Activated CD8-positive, alpha-beta T cell treated with anti-CD3 and anti-CD28 coated beads for 36 hours (primary cell): ENCODE measurements around the gene AFF1. TPM values are rescaled to one million over a fixed set of nuclear protein-coding genes. Genes with fewer than 3 reads are reported as not detected.
A peak's percentile ranks its signal among the peaks of the same experiment; 100 is the strongest.

Experiments
- ATAC-seq: fragments of 200-7000 bp; cut with Tn5 transposase; one replicate; pipeline ENCODE4 v1.10.0; 2021; ENCODE audit warnings: mild to moderate bottlenecking, moderate library complexity
- CTCF ChIA-PET: fragments of 350-600 bp; sonication (Branson Sonifier 250); formaldehyde crosslinking; loops from one replicate; lab custom pipeline; 2021; ENCODE audit warnings: antibody characterized with exemption; lab: Charles Lee
- POLR2A ChIA-PET: fragments of 350-600 bp; sonication (Branson Sonifier 250); formaldehyde crosslinking; loops from one replicate; lab custom pipeline; 2021; ENCODE audit warnings: antibody characterized with exemption; lab: Charles Lee
- DNase-seq: peaks from one replicate; pipeline ENCODE4 v3.0.0-alpha.2; 2020
- H3K27ac Mint-ChIP-seq: one replicate; pipeline ENCODE4 v1.8.0; 2021; ENCODE audit warnings: mild to moderate bottlenecking, mixed read lengths
- H3K27me3 Mint-ChIP-seq: one replicate; pipeline ENCODE4 v1.8.0; 2021; ENCODE audit warnings: mixed read lengths
- H3K36me3 Mint-ChIP-seq: one replicate; pipeline ENCODE4 v1.8.0; 2021; ENCODE audit warnings: low read depth, mixed read lengths
- H3K4me1 Mint-ChIP-seq: one replicate; pipeline ENCODE4 v1.8.0; 2021; ENCODE audit warnings: low read depth, mixed read lengths
- H3K4me3 Mint-ChIP-seq: one replicate; pipeline ENCODE4 v1.8.0; 2021; ENCODE audit warnings: mild to moderate bottlenecking, moderate library complexity, mixed read lengths
- H3K9me3 Mint-ChIP-seq: one replicate; pipeline ENCODE4 v1.8.0; 2021; ENCODE audit warnings: mixed read lengths
- CTCF ChIP-seq: fragments of 200-600 bp; IDR thresholded peaks from one replicate; pipeline ENCODE4 v1.8.0; 2022; ENCODE audit warnings: antibody characterized with exemption, mild to moderate bottlenecking
- intact Hi-C: fragments of 100-400 bp; cut with micrococcal nuclease; formaldehyde crosslinking; loops from one replicate; pipeline ENCODE4 v1.10.0; 2022
- total RNA-seq, 2 experiments: library from RNA; stranded (reverse); gene quantifications; one replicate each; pipeline ENCODE4 v1.2.3, GENCODE V29; 2021

AFF1 gene
- total RNA-seq, 2 experiments from 2014 or later: 40.3 to 45.4 TPM

- Mint-ChIP-seq H3K9me3 (no peaks in the 10 kb centered on the region), H3K27me3 (no peaks in the 10 kb centered on the region), H3K36me3 (no peaks in the 10 kb centered on the region), H3K4me1 (peaks cover 56% of the 10 kb centered on the region), H3K4me3 (peak overlapping the region; percentile 90), H3K27ac (peak overlapping the region; percentile 93)
- CTCF ChIA-PET: interaction anchor here (1.0 to 5.6 kb wide), 9 partner anchors 14 to 86 kb away, joined by 3 to 40 read pairs (median 9); partner anchors contain the start of gene AFF1
- POLR2A ChIA-PET: interaction anchor here (0.6 to 5.8 kb wide), 16 partner anchors 10 to 212 kb away, joined by 3 to 68 read pairs (median 4); partner anchors contain the start of genes AFF1 and KLHL8
- TF ChIP-seq CTCF: no peak
- no peak for ATAC-seq
- DNase-seq: peak; percentile 60
- intact Hi-C loops: loop anchor here (2.0 to 5.0 kb wide), 2 partner anchors 67 to 85 kb away; no protein-coding TSS in a partner anchor
These were observed 73.0 kb downstream of the AFF1 start for GRCh38 chr4:87007528-87008446.

- DNase-seq (no peak), ATAC-seq (no peak)
- H3K27ac Mint-ChIP-seq: no peak overlapping the region
- H3K36me3 Mint-ChIP-seq: no peaks in the 10 kb centered on the region
- CTCF ChIA-PET: interaction anchor here (1.0 to 5.6 kb wide), 8 partner anchors 49 to 87 kb away, joined by 3 to 23 read pairs (median 7); partner anchors contain the start of gene AFF1
- no peaks in the 10 kb centered on the region for H3K9me3 Mint-ChIP-seq
- no peak for TF ChIP-seq CTCF
- POLR2A ChIA-PET: interaction anchor here (0.6 to 5.8 kb wide), 4 partner anchors 26 to 94 kb away, joined by 3 to 68 read pairs (median 3); partner anchors contain the start of gene AFF1
- intact Hi-C loops: loop anchor here (5.0 kb wide), 1 partner anchor 83 kb away; no protein-coding TSS in a partner anchor
- H3K4me1 Mint-ChIP-seq: peaks cover 65% of the 10 kb centered on the region
- H3K27me3 Mint-ChIP-seq: no peaks in the 10 kb centered on the region
- H3K4me3 Mint-ChIP-seq: peak overlapping the region; percentile 90
These were observed 74.4 kb downstream of the AFF1 start for GRCh38 chr4:87009095-87009648.

- no peak for DNase-seq
- H3K36me3 Mint-ChIP-seq: no peaks in the 10 kb centered on the region
- H3K4me3 Mint-ChIP-seq: no peak overlapping the region
- TF ChIP-seq CTCF: no peak
- no peak for ATAC-seq
- H3K27ac Mint-ChIP-seq: no peak overlapping the region
- H3K27me3 Mint-ChIP-seq: no peaks in the 10 kb centered on the region
- intact Hi-C loops: no loop called here
- ChIA-PET POLR2A (interaction anchor here (1.2 kb wide), 1 partner anchor 32 kb away, joined by 3 read pairs; no protein-coding TSS in a partner anchor), CTCF (interaction anchor here (1.7 to 5.6 kb wide), 4 partner anchors 75 to 88 kb away, joined by 6 to 23 read pairs (median 8); partner anchors contain the start of gene AFF1)
- peaks cover 67% of the 10 kb centered on the region for H3K4me1 Mint-ChIP-seq
- no peaks in the 10 kb centered on the region for H3K9me3 Mint-ChIP-seq
These were observed 75.4 kb downstream of the AFF1 start for GRCh38 chr4:87010192-87010591.

GRCh38 chr4:87011340-87012034 lies 76.7 kb downstream of the AFF1 start:
- ATAC-seq: no peak
- Mint-ChIP-seq H3K27ac (peak overlapping the region; percentile 20), H3K9me3 (no peaks in the 10 kb centered on the region), H3K36me3 (no peaks in the 10 kb centered on the region), H3K27me3 (no peaks in the 10 kb centered on the region), H3K4me1 (peaks cover 73% of the 10 kb centered on the region), H3K4me3 (no peak overlapping the region)
- POLR2A ChIA-PET: interaction anchor here (0.9 kb wide), 1 partner anchor 13 kb away, joined by 3 read pairs; no protein-coding TSS in a partner anchor
- TF ChIP-seq CTCF: no peak
- DNase-seq: no peak
- CTCF ChIA-PET: interaction anchor here (0.8 to 2.7 kb wide), 5 partner anchors 47 to 89 kb away, joined by 3 to 14 read pairs (median 7); partner anchors contain the start of gene AFF1
- intact Hi-C loops: no loop called here
